Measurements from ENCODE around the gene PPTC7.
"Not testable (repeated sequence)": the region's sequence is repeated elsewhere in the genome, so short reads cannot be mapped to it uniquely, and the experiment has no call there.

GRCh38 chr12:110587102-110587501, 4.0 kb upstream of the PPTC7 start:
- TF ChIP-seq POLR2AphosphoS5 (IDR thresholded peaks at IDR 0.05; ENCODE audit: low read depth, low read length); POLR2A (IDR thresholded peaks at IDR 0.05; ENCODE audit: low read depth, low read length); TAF1 (IDR thresholded peaks at IDR 0.05; ENCODE audit: borderline replicate concordance, low read depth, low read length): not testable (repeated sequence)
